Stimulated activated CD8-positive, alpha-beta memory T cell treated with anti-CD3 and anti-CD28 coated beads, Interleukin-4, amount 100 ng/mL, for 24 hours (primary cell): Measurements from ENCODE around the gene CHAC1.

ENCODE experiments used
- DNase-seq: peaks from one replicate; pipeline ENCODE4 v3.0.0-alpha.2; 2020; ENCODE audit warnings: low read depth

The CHAC1 gene

GRCh38 chr15:40923551-40923950, 29.7 kb upstream of the CHAC1 start:
- no peak for DNase-seq

- DNase-seq = no peak
These were observed 27.8 kb upstream of the CHAC1 start for GRCh38 chr15:40925495-40925862.

- DNase-seq = no peak
These were observed 27.2 kb upstream of the CHAC1 start for GRCh38 chr15:40925863-40926658.

GRCh38 chr15:40926659-40927494, 26.4 kb upstream of the CHAC1 start:
- DNase-seq = no peak

- no peak for DNase-seq
These were observed 25.8 kb upstream of the CHAC1 start for GRCh38 chr15:40927495-40927872.

GRCh38 chr15:40927873-40928806, 25.1 kb upstream of the CHAC1 start:
- DNase-seq = no peak

GRCh38 chr15:40928821-40929659, 24.2 kb upstream of the CHAC1 start, which contains the start of gene DLL4:
Gene DLL4 (plus strand): TSS chr15:40929340. CDS start chr15:40929669, 329 bp downstream.
- no peak for DNase-seq

- no peak for DNase-seq
These were observed 23.4 kb upstream of the CHAC1 start for GRCh38 chr15:40929660-40930429.

- DNase-seq = no peak
These were observed 22.6 kb upstream of the CHAC1 start for GRCh38 chr15:40930430-40931299.

GRCh38 chr15:40931300-40932142, 21.8 kb upstream of the CHAC1 start:
- no peak for DNase-seq

- no peak for DNase-seq
These were observed 21.1 kb upstream of the CHAC1 start for GRCh38 chr15:40932156-40932555.

- DNase-seq = no peak
These were observed 20.4 kb upstream of the CHAC1 start for GRCh38 chr15:40932649-40933516.

GRCh38 chr15:40933517-40933902, 19.8 kb upstream of the CHAC1 start:
- no peak for DNase-seq

- no peak for DNase-seq
These were observed 18.8 kb upstream of the CHAC1 start for GRCh38 chr15:40934457-40934856.

- no peak for DNase-seq
These were observed 17.0 kb upstream of the CHAC1 start for GRCh38 chr15:40936234-40936708.

- no peak for DNase-seq
These were observed 16.3 kb upstream of the CHAC1 start for GRCh38 chr15:40936709-40937666.
